ENCODE data around the gene LRCOL1.
A peak's percentile ranks its signal among the peaks of the same experiment; 100 is the strongest.

The LRCOL1 gene

GRCh38 chr12:132610866-132611602 lies 652 bp upstream of the LRCOL1 start:
- H3K4me1 ChIP-seq (ENCODE audit: control insufficient read depth in 5 of 5, insufficient read depth in 5 of 5, low read length in 5 of 5) = peaks cover 2 to 20% (median 10%) of the 10 kb centered on the region in 5 donors
- no peak overlapping the region for H3K4me3 ChIP-seq (ENCODE audit: low read depth in 1 of 5, low read length in 5 of 5)
- no peak overlapping the region for H3K27ac ChIP-seq (ENCODE audit: low read depth, low read length)
- H3K27me3 ChIP-seq (ENCODE audit: control insufficient read depth in 5 of 5, insufficient read depth in 4 of 5, low read length in 5 of 5) = peaks cover 26 to 59% (median 34%) of the 10 kb centered on the region in 5 donors
- H3K36me3 ChIP-seq (ENCODE audit: control insufficient read depth in 5 of 5, insufficient read depth in 5 of 5, low read length in 5 of 5) = no peaks in the 10 kb centered on the region
- peaks cover 0 to 10% (median 8%) of the 10 kb centered on the region in 5 donors for H3K9me3 ChIP-seq (ENCODE audit: control insufficient read depth in 5 of 5, low read length in 5 of 5)
- H3K9ac ChIP-seq (ENCODE audit: low read length in 5 of 5) = no peak overlapping the region

GRCh38 chr12:132608231-132609171 lies 1.9 kb downstream of the LRCOL1 start:
- Histone ChIP-seq H3K36me3 (ENCODE audit: control insufficient read depth in 5 of 5, insufficient read depth in 5 of 5, low read length in 5 of 5) (no peaks in the 10 kb centered on the region), H3K27ac (ENCODE audit: low read depth, low read length) (no peak overlapping the region), H3K4me3 (ENCODE audit: low read depth in 1 of 5, low read length in 5 of 5) (no peak overlapping the region), H3K9me3 (ENCODE audit: control insufficient read depth in 5 of 5, low read length in 5 of 5) (peaks cover 0 to 9% (median 6%) of the 10 kb centered on the region in 5 donors), H3K9ac (ENCODE audit: low read length in 5 of 5) (no peak overlapping the region), H3K4me1 (ENCODE audit: control insufficient read depth in 5 of 5, insufficient read depth in 5 of 5, low read length in 5 of 5) (peaks cover 2 to 24% (median 15%) of the 10 kb centered on the region in 5 donors), H3K27me3 (ENCODE audit: control insufficient read depth in 5 of 5, insufficient read depth in 4 of 5, low read length in 5 of 5) (peaks cover 27 to 70% (median 39%) of the 10 kb centered on the region in 5 donors)

DNA sequence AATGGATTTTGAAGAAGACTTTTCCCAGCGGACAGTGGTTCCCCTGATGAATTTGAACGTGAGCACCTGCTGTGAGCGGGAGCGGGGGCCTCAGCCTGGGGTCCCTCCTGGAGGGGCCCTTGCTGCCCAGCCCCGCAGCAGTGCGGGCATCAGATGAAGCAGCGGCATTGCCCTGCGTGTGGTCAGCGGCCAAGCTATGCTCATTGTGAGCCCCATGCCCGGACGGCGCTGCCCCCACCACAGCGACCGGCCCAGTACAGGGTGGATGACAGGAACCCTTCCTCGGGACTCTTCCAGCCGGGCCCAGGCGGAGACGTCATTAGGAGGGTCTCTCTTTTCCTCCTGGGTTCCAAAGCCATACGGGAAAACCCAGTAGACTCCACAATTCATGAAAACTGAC lies 3.5 kb downstream of the LRCOL1 start:
- Histone ChIP-seq H3K4me1 (ENCODE audit: control insufficient read depth in 5 of 5, insufficient read depth in 5 of 5, low read length in 5 of 5) (peaks cover 2 to 33% (median 25%) of the 10 kb centered on the region in 5 donors), H3K9ac (ENCODE audit: low read length in 5 of 5) (no peak overlapping the region), H3K27me3 (ENCODE audit: control insufficient read depth in 5 of 5, insufficient read depth in 4 of 5, low read length in 5 of 5) (peaks cover 39 to 82% (median 53%) of the 10 kb centered on the region in 5 donors), H3K36me3 (ENCODE audit: control insufficient read depth in 5 of 5, insufficient read depth in 5 of 5, low read length in 5 of 5) (no peaks in the 10 kb centered on the region), H3K9me3 (ENCODE audit: control insufficient read depth in 5 of 5, low read length in 5 of 5) (peaks cover 0 to 8% (median 6%) of the 10 kb centered on the region in 5 donors), H3K4me3 (ENCODE audit: low read depth in 1 of 5, low read length in 5 of 5) (no peak overlapping the region), H3K27ac (ENCODE audit: low read depth, low read length) (no peak overlapping the region)

DNA sequence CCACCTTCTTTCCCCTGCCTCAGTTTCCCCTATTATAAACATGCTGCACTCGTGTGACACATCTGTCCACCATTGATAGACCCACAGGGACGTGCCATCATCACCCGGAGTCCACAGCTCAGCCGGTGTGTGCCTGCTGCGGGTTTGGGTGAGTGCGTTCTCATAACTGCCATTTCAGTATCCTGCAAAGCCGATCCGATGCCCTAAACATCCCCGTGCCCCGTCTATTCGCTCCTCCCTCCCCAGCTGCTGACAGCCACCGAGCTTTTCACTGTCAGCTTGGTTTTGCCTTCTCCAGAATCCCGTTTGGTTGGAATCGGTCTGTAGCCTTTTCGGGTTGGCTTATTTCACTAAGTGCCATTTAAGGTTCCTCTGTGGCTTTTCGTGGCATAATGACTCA lies 3.9 kb downstream of the LRCOL1 start:
- Histone ChIP-seq H3K4me3 (ENCODE audit: low read depth in 1 of 5, low read length in 5 of 5) (no peak overlapping the region), H3K4me1 (ENCODE audit: control insufficient read depth in 5 of 5, insufficient read depth in 5 of 5, low read length in 5 of 5) (peaks cover 4 to 33% (median 25%) of the 10 kb centered on the region in 5 donors), H3K9ac (ENCODE audit: low read length in 5 of 5) (no peak overlapping the region), H3K27ac (ENCODE audit: low read depth, low read length) (no peak overlapping the region), H3K36me3 (ENCODE audit: control insufficient read depth in 5 of 5, insufficient read depth in 5 of 5, low read length in 5 of 5) (no peaks in the 10 kb centered on the region), H3K9me3 (ENCODE audit: control insufficient read depth in 5 of 5, low read length in 5 of 5) (peaks cover 0 to 4% (median 3%) of the 10 kb centered on the region in 5 donors), H3K27me3 (ENCODE audit: control insufficient read depth in 5 of 5, insufficient read depth in 4 of 5, low read length in 5 of 5) (peaks cover 39 to 80% (median 57%) of the 10 kb centered on the region in 5 donors)

- Histone ChIP-seq H3K36me3 (ENCODE audit: control insufficient read depth in 5 of 5, insufficient read depth in 5 of 5, low read length in 5 of 5) (no peaks in the 10 kb centered on the region), H3K9ac (ENCODE audit: low read length in 5 of 5) (no peak overlapping the region), H3K27me3 (ENCODE audit: control insufficient read depth in 5 of 5, insufficient read depth in 4 of 5, low read length in 5 of 5) (peaks cover 42 to 79% (median 59%) of the 10 kb centered on the region in 5 donors), H3K27ac (ENCODE audit: low read depth, low read length) (no peak overlapping the region), H3K4me3 (ENCODE audit: low read depth in 1 of 5, low read length in 5 of 5) (no peak overlapping the region), H3K4me1 (ENCODE audit: control insufficient read depth in 5 of 5, insufficient read depth in 5 of 5, low read length in 5 of 5) (peaks cover 4 to 36% (median 27%) of the 10 kb centered on the region in 5 donors), H3K9me3 (ENCODE audit: control insufficient read depth in 5 of 5, low read length in 5 of 5) (no peaks in the 10 kb centered on the region)
Measured at GRCh38 chr12:132605892-132606291, 4.5 kb downstream of the LRCOL1 start.

GRCh38 chr12:132604668-132605441 lies 5.5 kb downstream of the LRCOL1 start:
- Histone ChIP-seq H3K27me3 (ENCODE audit: control insufficient read depth in 5 of 5, insufficient read depth in 4 of 5, low read length in 5 of 5) (peaks cover 40 to 72% (median 52%) of the 10 kb centered on the region in 5 donors), H3K9ac (ENCODE audit: low read length in 5 of 5) (no peak overlapping the region), H3K4me1 (ENCODE audit: control insufficient read depth in 5 of 5, insufficient read depth in 5 of 5, low read length in 5 of 5) (peaks cover 4 to 40% (median 31%) of the 10 kb centered on the region in 5 donors), H3K9me3 (ENCODE audit: control insufficient read depth in 5 of 5, low read length in 5 of 5) (no peaks in the 10 kb centered on the region), H3K36me3 (ENCODE audit: control insufficient read depth in 5 of 5, insufficient read depth in 5 of 5, low read length in 5 of 5) (no peaks in the 10 kb centered on the region), H3K27ac (ENCODE audit: low read depth, low read length) (no peak overlapping the region), H3K4me3 (ENCODE audit: low read depth in 1 of 5, low read length in 5 of 5) (peak overlapping the region in 2 of 5 donors; percentile 56 to 59)

- Histone ChIP-seq H3K27me3 (ENCODE audit: control insufficient read depth in 5 of 5, insufficient read depth in 4 of 5, low read length in 5 of 5) (peaks cover 39 to 67% (median 52%) of the 10 kb centered on the region in 5 donors), H3K36me3 (ENCODE audit: control insufficient read depth in 5 of 5, insufficient read depth in 5 of 5, low read length in 5 of 5) (no peaks in the 10 kb centered on the region), H3K9me3 (ENCODE audit: control insufficient read depth in 5 of 5, low read length in 5 of 5) (no peaks in the 10 kb centered on the region), H3K4me1 (ENCODE audit: control insufficient read depth in 5 of 5, insufficient read depth in 5 of 5, low read length in 5 of 5) (peaks cover 4 to 39% (median 31%) of the 10 kb centered on the region in 5 donors), H3K4me3 (ENCODE audit: low read depth in 1 of 5, low read length in 5 of 5) (peak overlapping the region in 3 of 5 donors; percentile 36 to 59 (median 56)), H3K9ac (ENCODE audit: low read length in 5 of 5) (peak overlapping the region in 1 of 5 donors; percentile 59), H3K27ac (ENCODE audit: low read depth, low read length) (no peak overlapping the region)
Measured at GRCh38 chr12:132604151-132604618, 6.2 kb downstream of the LRCOL1 start.

- H3K4me1 ChIP-seq (ENCODE audit: control insufficient read depth in 5 of 5, insufficient read depth in 5 of 5, low read length in 5 of 5) = peaks cover 3 to 43% (median 35%) of the 10 kb centered on the region in 5 donors
- peaks cover 33 to 62% (median 49%) of the 10 kb centered on the region in 5 donors for H3K27me3 ChIP-seq (ENCODE audit: control insufficient read depth in 5 of 5, insufficient read depth in 4 of 5, low read length in 5 of 5)
- H3K9me3 ChIP-seq (ENCODE audit: control insufficient read depth in 5 of 5, low read length in 5 of 5) = no peaks in the 10 kb centered on the region
- H3K27ac ChIP-seq (ENCODE audit: low read depth, low read length) = no peak overlapping the region
- H3K4me3 ChIP-seq (ENCODE audit: low read depth in 1 of 5, low read length in 5 of 5) = peak overlapping the region in 3 of 5 donors; percentile 36 to 59 (median 56)
- H3K36me3 ChIP-seq (ENCODE audit: control insufficient read depth in 5 of 5, insufficient read depth in 5 of 5, low read length in 5 of 5) = no peaks in the 10 kb centered on the region
- peak overlapping the region in 2 of 5 donors; percentile 34 to 59 for H3K9ac ChIP-seq (ENCODE audit: low read length in 5 of 5)
Measured at GRCh38 chr12:132603240-132604150, 6.9 kb downstream of the LRCOL1 start.

All from subcutaneous abdominal adipose tissue (tissue), 5 donors.